Measurements from ENCODE around the gene GSTA5. TPM values are rescaled to one million over a fixed set of nuclear protein-coding genes. Genes with fewer than 3 reads are reported as not detected.
"Not testable (repeated sequence)": the region's sequence is repeated elsewhere in the genome, so short reads cannot be mapped to it uniquely, and the experiment has no call there.

GSTA5 gene
- polyA plus RNA-seq, 1 experiment: not detected

- H3K36me3 ChIP-seq (ENCODE audit: control insufficient read depth, insufficient read depth, low read length): no peaks in the 10 kb centered on the region
- POLR2A ChIA-PET: no interaction called here
- CTCF ChIA-PET: interaction anchor here (0.6 kb wide), 1 partner anchor 12 kb away, joined by 3 read pairs; no protein-coding TSS in a partner anchor
- H3K27me3 ChIP-seq (ENCODE audit: control insufficient read depth, insufficient read depth, low read length): peaks cover 3% of the 10 kb centered on the region
- no peak for DNase-seq (ENCODE audit: low read depth)
- no peak for TF ChIP-seq CTCF (IDR thresholded peaks at IDR 0.05; ENCODE audit: insufficient read depth, low read depth, low read length)
- H3K4me3 ChIP-seq (ENCODE audit: low read depth, low read length): no peak overlapping the region
Observed at GRCh38 chr6:52849137-52849536, 8.5 kb upstream of the GSTA5 start.

DNA sequence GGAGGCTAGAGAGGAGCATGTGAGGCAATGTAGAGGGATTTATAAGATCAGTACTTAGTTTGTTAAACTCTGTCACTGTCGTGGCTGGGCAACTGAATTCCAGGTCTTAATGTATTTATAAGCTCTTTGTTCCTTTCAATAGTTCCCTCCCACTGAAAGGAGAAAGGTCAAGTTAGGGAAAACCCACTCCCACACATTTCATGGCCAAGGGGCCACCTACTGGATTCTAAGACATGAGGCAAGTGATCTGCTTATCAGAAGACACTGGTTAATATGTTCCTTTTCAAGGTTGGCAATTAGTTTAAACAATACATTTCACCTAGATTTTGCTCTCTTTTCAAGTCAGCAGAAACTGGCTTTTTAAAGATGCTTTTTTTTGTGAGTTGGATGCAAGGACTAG is 5.4 kb upstream of the GSTA5 start:
- no peaks in the 10 kb centered on the region for H3K36me3 ChIP-seq (ENCODE audit: control insufficient read depth, insufficient read depth, low read length)
- H3K4me3 ChIP-seq (ENCODE audit: low read depth, low read length): no peak overlapping the region
- POLR2A ChIA-PET: no interaction called here
- TF ChIP-seq CTCF (IDR thresholded peaks at IDR 0.05; ENCODE audit: insufficient read depth, low read depth, low read length): no peak
- no peak for DNase-seq (ENCODE audit: low read depth)
- CTCF ChIA-PET: no interaction called here
- H3K27me3 ChIP-seq (ENCODE audit: control insufficient read depth, insufficient read depth, low read length): peaks cover 5% of the 10 kb centered on the region

DNA sequence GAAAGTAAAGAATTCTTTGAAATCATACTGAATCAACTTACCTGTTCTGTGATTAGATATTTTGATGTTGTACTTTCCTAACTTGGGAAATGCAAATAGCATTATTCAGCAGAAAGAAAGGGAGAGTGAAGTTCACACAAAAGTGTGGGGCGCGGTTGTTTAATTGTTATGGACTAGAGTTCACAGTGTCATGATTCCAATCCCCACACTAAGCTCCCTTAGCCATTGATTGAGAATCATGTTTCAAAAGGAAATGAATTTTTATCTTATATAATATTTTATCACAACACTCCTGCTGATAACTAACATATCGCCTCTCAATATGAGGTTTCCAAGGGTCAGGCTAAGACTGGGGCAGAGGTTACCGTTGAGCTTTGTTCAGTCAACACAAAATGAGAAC is 3.0 kb upstream of the GSTA5 start:
- ChIA-PET POLR2A (no interaction called here), CTCF (no interaction called here)
- Histone ChIP-seq H3K27me3 (ENCODE audit: control insufficient read depth, insufficient read depth, low read length) (peaks cover 5% of the 10 kb centered on the region; the same call in 1 of the 2 replicates), H3K4me3 (ENCODE audit: low read depth, low read length) (no peak overlapping the region), H3K36me3 (ENCODE audit: control insufficient read depth, insufficient read depth, low read length) (no peaks in the 10 kb centered on the region)
- TF ChIP-seq CTCF (IDR thresholded peaks at IDR 0.05; ENCODE audit: insufficient read depth, low read depth, low read length): no peak
- DNase-seq (ENCODE audit: low read depth): no peak

- Histone ChIP-seq H3K27me3 (ENCODE audit: control insufficient read depth, insufficient read depth, low read length) (peaks cover 5% of the 10 kb centered on the region; the same call in 1 of the 2 replicates), H3K4me3 (ENCODE audit: low read depth, low read length) (no peak overlapping the region), H3K36me3 (ENCODE audit: control insufficient read depth, insufficient read depth, low read length) (no peaks in the 10 kb centered on the region)
- POLR2A ChIA-PET: no interaction called here
- peak; percentile 75 for TF ChIP-seq CTCF (IDR thresholded peaks at IDR 0.05; ENCODE audit: insufficient read depth, low read depth, low read length)
- CTCF ChIA-PET: interaction anchor here (0.6 to 1.6 kb wide), 3 partner anchors 9 to 157 kb away, joined by 3 to 5 read pairs (median 3); no protein-coding TSS in a partner anchor
- DNase-seq (ENCODE audit: low read depth): no peak
Observed at GRCh38 chr6:52839124-52840055, 1.2 kb downstream of the GSTA5 start.

DNA sequence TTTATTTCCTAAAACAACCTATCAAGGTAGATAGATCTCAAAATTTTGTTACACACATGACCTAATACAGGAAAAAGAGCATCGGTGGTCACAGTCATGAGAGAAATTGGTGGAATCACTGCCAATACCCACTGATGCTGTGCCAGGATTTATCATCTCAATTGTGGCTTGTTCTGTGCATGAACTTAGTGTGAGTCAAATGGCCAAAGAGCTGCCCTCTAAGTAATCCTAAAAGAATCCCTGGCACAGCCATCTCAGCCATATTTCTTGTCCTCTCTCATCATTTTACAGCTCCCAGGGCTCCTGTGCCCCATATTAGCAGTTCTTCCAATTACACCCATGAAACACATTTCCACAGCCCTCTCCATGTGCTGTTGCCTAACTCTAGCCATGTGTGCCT is 6.1 kb downstream of the GSTA5 start:
- TF ChIP-seq CTCF (IDR thresholded peaks at IDR 0.05; ENCODE audit: insufficient read depth, low read depth, low read length): no peak
- POLR2A ChIA-PET: no interaction called here
- no peaks in the 10 kb centered on the region for H3K36me3 ChIP-seq (ENCODE audit: control insufficient read depth, insufficient read depth, low read length)
- CTCF ChIA-PET: interaction anchor here (1.1 kb wide), 1 partner anchor 19 kb away, joined by 3 read pairs; no protein-coding TSS in a partner anchor
- DNase-seq (ENCODE audit: low read depth): no peak
- H3K4me3 ChIP-seq (ENCODE audit: low read depth, low read length): no peak overlapping the region
- peaks cover 3% of the 10 kb centered on the region; the same call in 1 of the 2 replicates for H3K27me3 ChIP-seq (ENCODE audit: control insufficient read depth, insufficient read depth, low read length)

DNA sequence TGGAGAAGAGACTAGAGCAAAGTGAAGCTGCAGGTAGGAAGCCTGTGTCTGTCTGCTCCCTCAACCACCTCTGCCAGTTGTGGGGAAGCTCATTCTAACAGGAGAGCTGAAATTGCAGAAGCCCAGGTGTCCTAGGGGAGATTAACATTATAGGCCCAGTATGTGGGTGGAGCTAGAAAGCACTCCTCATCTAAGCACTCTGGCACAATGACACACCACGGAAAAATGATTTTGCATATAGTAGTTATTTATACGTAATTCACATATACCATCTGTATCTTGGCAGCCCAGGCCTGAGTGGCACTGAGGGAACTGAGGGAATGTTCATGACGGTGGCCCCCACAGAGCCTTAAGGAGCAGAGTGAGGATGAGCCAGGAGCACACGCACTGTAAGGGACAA is 9.7 kb downstream of the GSTA5 start:
- H3K4me3 ChIP-seq (ENCODE audit: low read depth, low read length); POLR2A ChIA-PET; H3K36me3 ChIP-seq (ENCODE audit: control insufficient read depth, insufficient read depth, low read length); H3K27me3 ChIP-seq (ENCODE audit: control insufficient read depth, insufficient read depth, low read length); DNase-seq (ENCODE audit: low read depth): not testable (repeated sequence)
- CTCF ChIA-PET: interaction anchor here (1.4 kb wide), 1 partner anchor 8 kb away, joined by 3 read pairs; no protein-coding TSS in a partner anchor

Data from BJ (cell line).